Measurements from ENCODE around the gene OR2T2. TPM values are rescaled to one million over a fixed set of nuclear protein-coding genes. Genes with fewer than 3 reads are reported as not detected.
"Not testable (repeated sequence)": the region's sequence is repeated elsewhere in the genome, so short reads cannot be mapped to it uniquely, and the experiment has no call there.

Gene OR2T2
- total RNA-seq, 1 donor from 2014 or later: not detected

DNA sequence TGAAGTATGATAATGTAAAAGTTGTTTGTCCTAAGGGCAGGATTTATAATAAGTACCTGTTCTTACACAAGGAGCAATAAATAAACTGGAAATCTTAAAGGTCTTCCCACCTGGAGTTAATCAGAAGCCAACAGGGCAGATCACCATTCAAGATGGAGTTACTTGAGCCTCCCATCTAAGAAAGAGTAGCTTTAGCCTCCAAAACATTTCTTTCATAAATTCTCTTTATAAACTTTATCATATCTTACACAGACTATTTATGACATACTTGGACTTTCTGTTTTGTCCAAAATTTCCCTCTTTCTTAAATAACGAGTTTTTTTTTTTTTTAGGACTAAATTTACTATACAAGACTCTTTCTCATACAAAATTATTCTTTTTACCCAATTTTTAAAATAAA is 24.1 kb upstream of the OR2T2 start:
- Mint-ChIP-seq H3K27me3 (ENCODE audit: low read depth) (no peaks in the 10 kb centered on the region), H3K9me3 (peaks cover 6% of the 10 kb centered on the region), H3K4me1 (no peaks in the 10 kb centered on the region), H3K4me3 (no peak overlapping the region), H3K36me3 (ENCODE audit: low read depth) (peaks cover 2% of the 10 kb centered on the region), H3K27ac (ENCODE audit: unreplicated experiment) (no peak overlapping the region)
- no peak for TF ChIP-seq CTCF (conservative IDR thresholded peaks at IDR 0.05)
- DNase-seq (ENCODE audit: low read depth, low spot score): no peak

GRCh38 chr1:248427526-248428191 is 17.8 kb upstream of the OR2T2 start:
- H3K4me1 Mint-ChIP-seq; H3K27me3 Mint-ChIP-seq (ENCODE audit: low read depth); H3K4me3 Mint-ChIP-seq; H3K27ac Mint-ChIP-seq (ENCODE audit: unreplicated experiment); DNase-seq (ENCODE audit: low read depth, low spot score): not testable (repeated sequence)
- peaks cover 28% of the 10 kb centered on the region for H3K9me3 Mint-ChIP-seq
- peaks cover 11% of the 10 kb centered on the region for H3K36me3 Mint-ChIP-seq (ENCODE audit: low read depth)

DNA sequence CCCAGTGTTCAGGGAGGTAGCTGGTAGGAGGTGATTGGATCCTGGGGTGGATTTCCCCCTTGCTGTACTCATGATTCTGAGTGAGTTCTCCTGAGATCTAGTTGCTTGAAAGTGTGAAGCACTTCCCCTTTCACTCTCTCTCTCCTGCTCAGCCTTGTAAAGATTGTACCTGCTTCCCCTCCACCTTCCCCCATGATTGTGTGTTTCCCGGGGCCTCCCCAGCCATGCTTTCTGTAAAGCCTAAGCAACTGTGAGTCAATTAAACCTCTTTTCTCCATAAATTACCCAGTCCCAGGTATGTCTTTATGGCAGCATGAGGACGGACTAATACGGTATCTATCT is 17.3 kb upstream of the OR2T2 start:
- peaks cover 26% of the 10 kb centered on the region for H3K9me3 Mint-ChIP-seq
- H3K27ac Mint-ChIP-seq (ENCODE audit: unreplicated experiment); H3K36me3 Mint-ChIP-seq (ENCODE audit: low read depth); H3K27me3 Mint-ChIP-seq (ENCODE audit: low read depth); DNase-seq (ENCODE audit: low read depth, low spot score); H3K4me3 Mint-ChIP-seq; H3K4me1 Mint-ChIP-seq: not testable (repeated sequence)

GRCh38 chr1:248431683-248432082 is 13.8 kb upstream of the OR2T2 start:
- not testable (repeated sequence) for H3K27ac Mint-ChIP-seq (ENCODE audit: unreplicated experiment); H3K4me1 Mint-ChIP-seq; DNase-seq (ENCODE audit: low read depth, low spot score); H3K27me3 Mint-ChIP-seq (ENCODE audit: low read depth); H3K4me3 Mint-ChIP-seq; H3K36me3 Mint-ChIP-seq (ENCODE audit: low read depth)
- peaks cover 29% of the 10 kb centered on the region for H3K9me3 Mint-ChIP-seq

- not testable (repeated sequence) for H3K4me1 Mint-ChIP-seq; H3K36me3 Mint-ChIP-seq (ENCODE audit: low read depth)
- H3K9me3 Mint-ChIP-seq: peaks cover 24% of the 10 kb centered on the region
These were observed 13.2 kb upstream of the OR2T2 start for GRCh38 chr1:248432201-248432600.

GRCh38 chr1:248433811-248434415 is 11.5 kb upstream of the OR2T2 start:
- not testable (repeated sequence) for H3K4me3 Mint-ChIP-seq; H3K36me3 Mint-ChIP-seq (ENCODE audit: low read depth); DNase-seq (ENCODE audit: low read depth, low spot score); H3K4me1 Mint-ChIP-seq; H3K27me3 Mint-ChIP-seq (ENCODE audit: low read depth); H3K27ac Mint-ChIP-seq (ENCODE audit: unreplicated experiment)
- H3K9me3 Mint-ChIP-seq: peaks cover 21% of the 10 kb centered on the region

More at GRCh38 chr1:248432201-248432600, 13.2 kb upstream of the OR2T2 start:
- H3K27me3 Mint-ChIP-seq (ENCODE audit: low read depth); H3K27ac Mint-ChIP-seq (ENCODE audit: unreplicated experiment); DNase-seq (ENCODE audit: low read depth, low spot score); H3K4me3 Mint-ChIP-seq: not testable (repeated sequence)

DNA sequence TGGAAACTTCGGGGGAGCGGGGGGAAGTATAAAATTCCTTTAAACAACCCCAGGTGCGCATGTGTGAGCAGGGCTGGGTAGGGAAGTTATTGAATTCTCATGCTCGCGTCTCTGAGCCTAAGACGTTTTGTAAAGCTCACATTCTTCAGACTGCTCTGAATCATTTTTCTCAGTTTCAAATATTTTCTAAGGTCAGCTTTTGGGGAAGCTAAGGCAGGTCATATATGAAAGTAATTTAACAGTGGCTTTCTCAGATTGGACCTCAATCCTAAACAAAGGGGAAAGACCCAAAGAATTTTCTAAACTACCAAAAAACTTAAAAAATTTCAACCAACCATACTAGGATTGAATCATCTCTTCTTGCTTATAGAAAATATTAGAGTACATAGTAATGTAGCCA is 10.5 kb upstream of the OR2T2 start:
- H3K27ac Mint-ChIP-seq (ENCODE audit: unreplicated experiment); H3K36me3 Mint-ChIP-seq (ENCODE audit: low read depth); H3K27me3 Mint-ChIP-seq (ENCODE audit: low read depth); H3K4me1 Mint-ChIP-seq; H3K4me3 Mint-ChIP-seq; DNase-seq (ENCODE audit: low read depth, low spot score): not testable (repeated sequence)
- peaks cover 19% of the 10 kb centered on the region for H3K9me3 Mint-ChIP-seq

DNA sequence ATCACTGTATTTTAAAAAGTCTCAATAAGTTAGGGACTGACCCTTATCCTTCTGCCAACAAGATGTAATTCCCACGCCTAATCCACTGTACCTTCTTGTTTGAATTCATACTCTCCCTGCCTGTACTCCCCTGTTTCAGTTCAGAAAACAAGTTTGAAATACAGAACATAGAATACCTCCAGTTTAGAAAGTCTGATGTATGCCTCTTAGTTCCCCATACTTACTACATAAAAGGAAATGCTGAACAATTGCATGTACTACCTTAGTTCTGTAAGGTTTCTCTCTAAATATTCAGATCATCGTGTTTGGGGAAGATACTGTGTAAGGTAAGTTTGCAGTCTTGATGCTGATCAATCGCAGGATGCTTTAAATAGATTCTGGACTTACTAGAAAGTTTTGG is 9.1 kb upstream of the OR2T2 start:
- not testable (repeated sequence) for DNase-seq (ENCODE audit: low read depth, low spot score); H3K27ac Mint-ChIP-seq (ENCODE audit: unreplicated experiment); H3K4me1 Mint-ChIP-seq; H3K4me3 Mint-ChIP-seq; H3K36me3 Mint-ChIP-seq (ENCODE audit: low read depth); H3K27me3 Mint-ChIP-seq (ENCODE audit: low read depth)
- H3K9me3 Mint-ChIP-seq: peaks cover 13% of the 10 kb centered on the region

GRCh38 chr1:248438668-248439067 is 6.8 kb upstream of the OR2T2 start:
- not testable (repeated sequence) for DNase-seq (ENCODE audit: low read depth, low spot score); H3K36me3 Mint-ChIP-seq (ENCODE audit: low read depth); H3K9me3 Mint-ChIP-seq; H3K27me3 Mint-ChIP-seq (ENCODE audit: low read depth); H3K4me1 Mint-ChIP-seq; H3K4me3 Mint-ChIP-seq; H3K27ac Mint-ChIP-seq (ENCODE audit: unreplicated experiment)

GRCh38 chr1:248439283-248439682 is 6.2 kb upstream of the OR2T2 start:
- H3K27me3 Mint-ChIP-seq (ENCODE audit: low read depth); H3K36me3 Mint-ChIP-seq (ENCODE audit: low read depth); H3K9me3 Mint-ChIP-seq; DNase-seq (ENCODE audit: low read depth, low spot score); H3K4me3 Mint-ChIP-seq; H3K4me1 Mint-ChIP-seq; H3K27ac Mint-ChIP-seq (ENCODE audit: unreplicated experiment): not testable (repeated sequence)

- not testable (repeated sequence) for H3K27me3 Mint-ChIP-seq (ENCODE audit: low read depth); H3K36me3 Mint-ChIP-seq (ENCODE audit: low read depth); H3K4me3 Mint-ChIP-seq; H3K27ac Mint-ChIP-seq (ENCODE audit: unreplicated experiment); H3K4me1 Mint-ChIP-seq; DNase-seq (ENCODE audit: low read depth, low spot score)
- peaks cover 18% of the 10 kb centered on the region for H3K9me3 Mint-ChIP-seq
These were observed 2.7 kb upstream of the OR2T2 start for GRCh38 chr1:248442500-248443277.

GRCh38 chr1:248444603-248445002 is 834 bp upstream of the OR2T2 start:
- H3K9me3 Mint-ChIP-seq: peaks cover 15% of the 10 kb centered on the region
- H3K27ac Mint-ChIP-seq (ENCODE audit: unreplicated experiment); H3K27me3 Mint-ChIP-seq (ENCODE audit: low read depth); DNase-seq (ENCODE audit: low read depth, low spot score); H3K36me3 Mint-ChIP-seq (ENCODE audit: low read depth); H3K4me3 Mint-ChIP-seq; H3K4me1 Mint-ChIP-seq: not testable (repeated sequence)

All from neural crest cell (in vitro differentiated cells).